DOHH2 (cell line): ENCODE measurements around the gene MUC20.

Experiments
- H3F3A ChIP-seq: fragments of 200-600 bp; sonication (generic), shearing (Covaris generic); 2 replicates; pipeline ENCODE4 v1.6.0; 2016; ENCODE audit warnings: antibody characterized with exemption, mild to moderate bottlenecking; ENCODE audit not compliant: control insufficient read depth, insufficient read depth
- H3K27ac ChIP-seq: fragments of 200-600 bp; sonication (generic); 2 replicates; pipeline ENCODE4 v1.5.1; 2014; ENCODE audit warnings: low read depth, mild to moderate bottlenecking, low read length, moderate library complexity
- H3K27me3 ChIP-seq: fragments of 200-600 bp; sonication (generic); 2 replicates; pipeline ENCODE4 v1.6.1; 2014; ENCODE audit warnings: mild to moderate bottlenecking, low read length, mixed read lengths; ENCODE audit not compliant: control insufficient read depth
- H3K36me3 ChIP-seq: fragments of 200-600 bp; sonication (generic); 2 replicates; pipeline ENCODE4 v1.6.1; 2014; ENCODE audit warnings: mild to moderate bottlenecking, low read length, moderate library complexity, mixed read lengths; ENCODE audit not compliant: control insufficient read depth
- H3K4me1 ChIP-seq: fragments of 200-600 bp; sonication (generic); 2 replicates; pipeline ENCODE4 v1.6.1; 2014; ENCODE audit warnings: mild to moderate bottlenecking, low read length, mixed read lengths; ENCODE audit not compliant: control insufficient read depth
- H3K4me2 ChIP-seq: fragments of 200-600 bp; sonication (generic); 2 replicates; pipeline ENCODE4 v1.6.0; 2014; ENCODE audit warnings: mild to moderate bottlenecking, low read length, moderate library complexity
- H3K4me3 ChIP-seq: fragments of 200-600 bp; sonication (generic); 2 replicates; pipeline ENCODE4 v1.5.1; 2014; ENCODE audit warnings: mild to moderate bottlenecking, low read length, mixed read lengths
- H3K79me2 ChIP-seq: fragments of 200-600 bp; sonication (generic); 2 replicates; pipeline ENCODE4 v1.6.1; 2014; ENCODE audit warnings: mild to moderate bottlenecking, low read length, mixed read lengths; ENCODE audit not compliant: control insufficient read depth
- H3K9me2 ChIP-seq: fragments of 200-600 bp; sonication (generic); replicated peaks from 2 replicates; pipeline ENCODE4 v1.6.1; 2014; ENCODE audit warnings: mild to moderate bottlenecking, low read length, mixed read lengths; ENCODE audit not compliant: control insufficient read depth
- H3K9me3 ChIP-seq: fragments of 200-600 bp; sonication (generic); 2 replicates; pipeline ENCODE4 v1.6.1; 2014; ENCODE audit warnings: antibody characterized with exemption, low read length, mixed read lengths; ENCODE audit not compliant: control insufficient read depth, insufficient read depth
- H4K20me1 ChIP-seq: fragments of 200-600 bp; sonication (generic); 2 replicates; pipeline ENCODE4 v1.6.0; 2014; ENCODE audit warnings: low read depth, mild to moderate bottlenecking, antibody characterized with exemption, low read length, moderate library complexity; ENCODE audit not compliant: control insufficient read depth, insufficient read depth
- EZH2phosphoT487 ChIP-seq: fragments of 200-600 bp; sonication (generic); IDR thresholded peaks from 2 replicates; pipeline ENCODE4 v1.6.1; 2017; ENCODE audit warnings: borderline replicate concordance, mild to moderate bottlenecking, antibody characterized with exemption, low read length, moderate library complexity, mixed read lengths
- TF ChIP-seq, protein P1 (sequence below): fragments of 200-600 bp; sonication (generic); IDR thresholded peaks from one replicate; pipeline ENCODE4 v1.5.1; 2014; ENCODE audit warnings: antibody characterized with exemption, mild to moderate bottlenecking, low read depth, low read length; ENCODE audit not compliant: poor library complexity, severe bottlenecking

MUC20 gene

DNA sequence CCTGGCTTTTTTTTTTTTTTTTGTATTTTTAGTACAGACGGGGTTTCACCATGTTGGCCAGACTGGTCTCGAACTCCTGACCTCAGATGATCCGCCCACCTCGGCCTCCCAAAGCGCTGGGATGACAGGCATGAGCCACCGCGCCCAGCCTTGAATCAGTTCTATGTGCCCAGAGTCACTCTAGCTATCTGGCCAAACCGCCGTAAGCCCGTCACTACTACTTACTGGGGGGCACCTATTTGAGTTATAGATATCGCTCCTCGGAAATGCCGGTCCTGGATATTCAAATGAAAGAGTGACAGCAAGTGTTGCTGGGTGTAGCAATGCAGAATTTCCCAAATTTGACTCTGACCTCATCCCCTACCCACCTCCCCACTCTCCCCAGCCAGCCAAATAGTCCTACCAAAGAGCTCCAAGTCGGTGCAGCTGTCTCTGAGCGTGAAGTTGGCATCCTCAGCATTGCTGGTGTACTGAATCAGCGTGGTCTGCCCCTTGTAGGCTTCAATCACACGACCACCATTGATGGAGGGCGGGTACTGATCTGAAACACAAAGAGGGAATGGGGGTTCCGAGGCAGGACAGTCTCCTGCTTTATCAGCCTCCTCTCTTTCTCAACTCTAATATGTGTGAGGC, 38.1 kb downstream of the MUC20 start:
- H3K36me3 ChIP-seq: no peaks in the 10 kb centered on the region
- no peaks in the 10 kb centered on the region for H3K79me2 ChIP-seq
- no peak overlapping the region for H3K4me2 ChIP-seq
- H3K4me3 ChIP-seq: no peak overlapping the region
- H3F3A ChIP-seq: no peaks in the 10 kb centered on the region
- H3K27ac ChIP-seq: no peak overlapping the region
- no peaks in the 10 kb centered on the region for H3K9me2 ChIP-seq
- no peaks in the 10 kb centered on the region; the same call in 1 of the 2 replicates for H3K9me3 ChIP-seq
- H4K20me1 ChIP-seq: no peaks in the 10 kb centered on the region
- no peaks in the 10 kb centered on the region for H3K27me3 ChIP-seq
- TF ChIP-seq, protein P1, sequence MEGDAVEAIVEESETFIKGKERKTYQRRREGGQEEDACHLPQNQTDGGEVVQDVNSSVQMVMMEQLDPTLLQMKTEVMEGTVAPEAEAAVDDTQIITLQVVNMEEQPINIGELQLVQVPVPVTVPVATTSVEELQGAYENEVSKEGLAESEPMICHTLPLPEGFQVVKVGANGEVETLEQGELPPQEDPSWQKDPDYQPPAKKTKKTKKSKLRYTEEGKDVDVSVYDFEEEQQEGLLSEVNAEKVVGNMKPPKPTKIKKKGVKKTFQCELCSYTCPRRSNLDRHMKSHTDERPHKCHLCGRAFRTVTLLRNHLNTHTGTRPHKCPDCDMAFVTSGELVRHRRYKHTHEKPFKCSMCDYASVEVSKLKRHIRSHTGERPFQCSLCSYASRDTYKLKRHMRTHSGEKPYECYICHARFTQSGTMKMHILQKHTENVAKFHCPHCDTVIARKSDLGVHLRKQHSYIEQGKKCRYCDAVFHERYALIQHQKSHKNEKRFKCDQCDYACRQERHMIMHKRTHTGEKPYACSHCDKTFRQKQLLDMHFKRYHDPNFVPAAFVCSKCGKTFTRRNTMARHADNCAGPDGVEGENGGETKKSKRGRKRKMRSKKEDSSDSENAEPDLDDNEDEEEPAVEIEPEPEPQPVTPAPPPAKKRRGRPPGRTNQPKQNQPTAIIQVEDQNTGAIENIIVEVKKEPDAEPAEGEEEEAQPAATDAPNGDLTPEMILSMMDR: no peak
- TF ChIP-seq EZH2phosphoT487: no peak
- H3K4me1 ChIP-seq: no peaks in the 10 kb centered on the region

DNA sequence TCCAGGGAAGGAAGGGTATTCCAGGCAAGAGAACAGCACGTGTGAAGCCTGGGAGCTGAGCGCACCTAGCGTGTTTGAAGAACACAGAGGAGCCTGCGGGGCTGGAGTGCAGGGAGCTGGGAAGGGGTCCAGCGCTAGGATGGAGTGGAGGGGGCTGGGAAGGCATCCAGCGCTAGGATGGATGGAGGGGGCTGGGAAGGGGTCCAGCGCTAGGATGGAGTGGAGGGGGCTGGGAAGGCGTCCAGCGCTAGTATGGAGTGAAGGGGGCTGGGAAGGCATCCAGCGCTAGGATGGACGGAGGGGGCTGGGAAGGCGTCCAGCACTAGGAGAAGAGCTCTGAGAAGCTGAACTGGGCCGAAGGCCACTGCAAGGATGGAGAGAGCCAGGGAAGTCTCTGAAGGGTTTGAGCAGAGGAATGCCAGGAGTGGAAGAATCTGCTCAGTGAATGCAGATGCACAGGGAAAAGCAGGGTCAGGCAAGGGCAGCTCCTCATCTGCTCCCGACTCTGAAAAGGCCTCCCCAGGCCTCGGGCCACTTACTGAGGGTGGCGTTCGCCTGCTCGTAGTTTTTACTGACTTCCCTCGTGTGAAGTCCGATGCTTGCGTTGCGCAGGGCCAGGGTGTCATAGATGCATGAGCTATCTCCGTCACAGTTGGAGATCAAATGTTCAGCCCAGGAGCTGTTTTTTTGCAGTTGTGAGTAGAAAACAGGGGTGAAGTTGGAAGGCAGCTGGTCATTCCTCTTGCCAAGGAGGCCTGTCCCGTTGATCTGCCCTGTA, 39.8 kb downstream of the MUC20 start:
- H3F3A ChIP-seq: no peaks in the 10 kb centered on the region

DNA sequence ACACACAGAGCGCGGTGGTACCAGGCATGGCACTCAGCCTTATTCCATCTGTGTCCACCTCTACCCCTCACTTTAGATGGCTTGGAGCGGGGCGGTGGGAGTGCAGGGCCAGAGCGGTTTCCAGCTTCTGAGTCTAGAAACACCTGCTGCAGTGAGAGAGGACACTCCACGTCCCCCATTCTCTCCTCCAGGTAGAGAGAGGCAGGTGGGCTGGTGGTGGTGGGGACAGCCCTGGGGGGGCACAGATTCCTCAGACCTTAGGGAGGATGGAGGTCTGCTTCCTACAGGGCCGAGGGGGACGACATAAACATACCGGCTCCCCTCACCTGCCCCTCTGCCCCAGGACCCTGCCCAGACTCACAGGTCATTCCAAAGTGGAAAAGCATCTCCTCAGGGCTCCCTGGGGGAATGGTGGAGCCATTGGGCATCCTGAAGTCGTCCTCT, 40.4 kb downstream of the MUC20 start:
- no peaks in the 10 kb centered on the region for H4K20me1 ChIP-seq
- no peaks in the 10 kb centered on the region; the same call in 1 of the 2 replicates for H3K9me3 ChIP-seq
- H3K4me2 ChIP-seq: no peak overlapping the region
- no peaks in the 10 kb centered on the region for H3K27me3 ChIP-seq
- no peak overlapping the region for H3K27ac ChIP-seq
- H3K36me3 ChIP-seq: no peaks in the 10 kb centered on the region
- TF ChIP-seq EZH2phosphoT487: no peak
- TF ChIP-seq, protein P1: no peak
- H3K9me2 ChIP-seq: no peaks in the 10 kb centered on the region
- no peak overlapping the region for H3K4me3 ChIP-seq
- no peaks in the 10 kb centered on the region for H3K4me1 ChIP-seq
- no peaks in the 10 kb centered on the region for H3F3A ChIP-seq
- no peaks in the 10 kb centered on the region for H3K79me2 ChIP-seq

More for the DNA sequence above, 39.8 kb downstream of the MUC20 start:
- TF ChIP-seq EZH2phosphoT487: no peak
- TF ChIP-seq, protein P1: no peak
- Histone ChIP-seq H3K4me3 (no peak overlapping the region), H3K4me1 (no peaks in the 10 kb centered on the region), H3K4me2 (no peak overlapping the region), H3K9me3 (no peaks in the 10 kb centered on the region; the same call in 1 of the 2 replicates), H3K79me2 (no peaks in the 10 kb centered on the region), H3K27me3 (no peaks in the 10 kb centered on the region), H3K27ac (no peak overlapping the region), H4K20me1 (no peaks in the 10 kb centered on the region), H3K36me3 (no peaks in the 10 kb centered on the region), H3K9me2 (no peaks in the 10 kb centered on the region)
